Common myeloid progenitor, CD34-positive (primary cell): ENCODE results near the gene FASTKD3.

ENCODE experiments used
- CTCF ChIA-PET: fragments of 350-600 bp; sonication (Branson Sonifier 250); formaldehyde crosslinking; loops from one replicate; lab custom pipeline; 2021; ENCODE audit warnings: antibody characterized with exemption; lab: Charles Lee
- POLR2A ChIA-PET: fragments of 350-600 bp; sonication (Branson Sonifier 250); formaldehyde crosslinking; loops from one replicate; lab custom pipeline; 2021; ENCODE audit warnings: antibody characterized with exemption; lab: Charles Lee
- DNase-seq, 3 donors: peaks; one replicate each; pipeline versions ENCODE4 v3.0.0 to v3.0.0-alpha.2; 2013
- H3K27ac ChIP-seq, 2 experiments: 1 replicate in 1 of 2; 2 replicates in 1 of 2; pipeline ENCODE4 v1.7.0; 2013; ENCODE audit warnings: inconsistent platforms in 2 of 2, low read length in 2 of 2, mild to moderate bottlenecking in 2 of 2, low read depth in 1 of 2, moderate library complexity in 1 of 2; ENCODE audit not compliant: severe bottlenecking in 2 of 2, insufficient read depth in 1 of 2, poor library complexity in 1 of 2
- H3K27me3 ChIP-seq, 5 experiments: replicated peaks in 2 of 5; 1 replicate in 3 of 5; 2 replicates in 2 of 5; pipeline versions ENCODE4 v1.6.1 to v1.7.0; 2013; ENCODE audit warnings: low read length in 4 of 5, mild to moderate bottlenecking in 2 of 5, moderate library complexity in 2 of 5, inconsistent platforms in 1 of 5; ENCODE audit not compliant: insufficient read depth in 5 of 5, control insufficient read depth in 4 of 5
- H3K36me3 ChIP-seq, 4 experiments: 1 replicate in 2 of 4; 2 replicates in 2 of 4; pipeline versions ENCODE4 v1.6.1 to v1.7.0; 2013; ENCODE audit warnings: low read length in 3 of 4, control low read depth in 1 of 4, mild to moderate bottlenecking in 1 of 4; ENCODE audit not compliant: control insufficient read depth in 4 of 4, insufficient read depth in 4 of 4
- H3K4me1 ChIP-seq, 4 experiments: 1 replicate in 3 of 4; 2 replicates in 1 of 4; pipeline versions ENCODE4 v1.6.1 to v1.7.1; 2013; ENCODE audit warnings: low read length in 3 of 4, mild to moderate bottlenecking in 3 of 4, control low read depth in 1 of 4, inconsistent platforms in 1 of 4, moderate library complexity in 1 of 4; ENCODE audit not compliant: control insufficient read depth in 4 of 4, insufficient read depth in 4 of 4; ENCODE audit errors: control extremely low read depth in 1 of 4
- H3K4me3 ChIP-seq, 7 experiments: 1 replicate in 4 of 7; 2 replicates in 3 of 7; pipeline versions ENCODE4 v1.5.1 to v1.7.0; 2013; ENCODE audit warnings: mild to moderate bottlenecking in 7 of 7, low read length in 6 of 7, moderate library complexity in 6 of 7, inconsistent platforms in 2 of 7, low read depth in 2 of 7, control low read depth in 1 of 7; ENCODE audit not compliant: insufficient read depth in 4 of 7, control insufficient read depth in 1 of 7; ENCODE audit errors: extremely low read depth in 1 of 7
- H3K9me3 ChIP-seq, 5 experiments: 1 replicate in 4 of 5; 2 replicates in 1 of 5; pipeline versions ENCODE4 v1.6.1 to v1.7.1; 2013; ENCODE audit warnings: low read length in 4 of 5, mild to moderate bottlenecking in 2 of 5, inconsistent platforms in 1 of 5, low read depth in 1 of 5, moderate library complexity in 1 of 5; ENCODE audit not compliant: control insufficient read depth in 4 of 5, insufficient read depth in 2 of 5; ENCODE audit errors: control extremely low read depth in 1 of 5
- WGBS: methylation state at CpG from one replicate; pipeline ENCODE4 v1.1.5; 2013; ENCODE audit not compliant: insufficient coverage; 5-methylcytosine and 5-hydroxymethylcytosine counted together

Gene FASTKD3

DNA sequence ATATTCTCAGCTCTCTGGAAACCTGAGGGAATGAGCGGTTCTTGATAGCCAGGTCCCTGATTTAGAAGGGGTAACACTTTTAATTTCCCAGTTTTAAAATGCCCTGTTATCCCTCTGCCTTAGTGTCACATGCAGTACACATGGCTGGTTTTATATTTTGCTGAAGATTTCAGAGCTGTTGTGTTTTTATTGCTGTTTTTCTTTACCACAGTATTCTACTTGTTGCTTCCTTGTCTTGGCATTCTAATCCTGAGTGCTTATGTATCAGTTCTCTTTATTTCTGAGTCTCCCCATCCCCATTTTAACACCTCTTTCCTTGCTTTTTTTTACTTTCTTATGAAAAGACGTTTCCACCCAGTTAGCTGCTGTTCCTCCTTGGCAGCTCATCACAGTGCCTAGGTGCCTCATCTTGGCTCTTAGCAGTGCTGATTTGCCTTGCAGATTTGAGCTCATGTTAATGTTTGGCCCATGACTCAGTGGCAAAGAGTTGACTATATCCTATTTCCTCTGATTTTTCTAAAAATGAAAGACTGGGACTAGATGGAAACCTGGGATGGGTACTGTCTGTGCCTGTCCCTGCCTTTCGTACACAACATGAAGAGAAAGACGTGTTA, 3.8 kb upstream of the FASTKD3 start:
- CTCF ChIA-PET = interaction anchor here (1.0 to 6.2 kb wide), 4 partner anchors 14 to 56 kb away, joined by 3 to 37 read pairs (median 3); no protein-coding TSS in a partner anchor
- Histone ChIP-seq H3K9me3 (no peaks in the 10 kb centered on the region), H3K27me3 (no peaks in the 10 kb centered on the region), H3K4me1 (peaks cover 11 to 21% (median 16%) of the 10 kb centered on the region in 4 experiments), H3K27ac (no peak overlapping the region), H3K4me3 (no peak overlapping the region), H3K36me3 (peaks cover 20 to 58% (median 31%) of the 10 kb centered on the region in 4 experiments)
- 90% methylated on average over 4 of the region's 4 CpGs for WGBS
- DNase-seq = no peak
- POLR2A ChIA-PET = no interaction called here

DNA sequence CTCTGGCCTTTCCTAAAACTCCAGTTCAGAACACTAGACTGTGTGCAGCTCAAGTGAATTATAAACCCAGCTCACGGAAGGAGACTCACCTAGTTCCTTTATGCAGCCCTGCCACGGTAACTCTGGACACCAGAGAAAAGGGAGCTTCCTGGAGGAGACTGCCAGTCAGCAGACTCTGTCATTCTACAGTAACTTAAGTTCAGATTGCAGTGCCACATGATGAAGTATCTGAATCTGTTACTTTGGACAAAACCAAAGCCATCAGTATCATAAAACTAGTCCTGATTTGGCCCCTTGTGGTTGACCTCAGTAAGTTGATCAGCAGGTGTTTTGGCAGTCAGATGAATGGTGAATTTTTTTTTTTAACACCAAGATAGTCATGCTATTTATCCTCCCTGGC, 2.8 kb upstream of the FASTKD3 start:
- H3K4me1 ChIP-seq = peaks cover 11 to 25% (median 17%) of the 10 kb centered on the region in 4 experiments
- no peaks in the 10 kb centered on the region for H3K27me3 ChIP-seq
- H3K9me3 ChIP-seq = no peaks in the 10 kb centered on the region
- DNase-seq = peak in 1 of 3 donors; percentile 26
- CTCF ChIA-PET = interaction anchor here (1.0 to 6.2 kb wide), 3 partner anchors 13 to 15 kb away, joined by 3 to 37 read pairs (median 3); no protein-coding TSS in a partner anchor
- H3K36me3 ChIP-seq = peaks cover 19 to 53% (median 26%) of the 10 kb centered on the region in 4 experiments
- no peak overlapping the region for H3K27ac ChIP-seq
- POLR2A ChIA-PET = interaction anchor here (0.6 kb wide), 1 partner anchor 1042 kb away, joined by 4 read pairs; no protein-coding TSS in a partner anchor
- H3K4me3 ChIP-seq = no peak overlapping the region
- 100% methylated on average over 2 of the region's 2 CpGs for WGBS

DNA sequence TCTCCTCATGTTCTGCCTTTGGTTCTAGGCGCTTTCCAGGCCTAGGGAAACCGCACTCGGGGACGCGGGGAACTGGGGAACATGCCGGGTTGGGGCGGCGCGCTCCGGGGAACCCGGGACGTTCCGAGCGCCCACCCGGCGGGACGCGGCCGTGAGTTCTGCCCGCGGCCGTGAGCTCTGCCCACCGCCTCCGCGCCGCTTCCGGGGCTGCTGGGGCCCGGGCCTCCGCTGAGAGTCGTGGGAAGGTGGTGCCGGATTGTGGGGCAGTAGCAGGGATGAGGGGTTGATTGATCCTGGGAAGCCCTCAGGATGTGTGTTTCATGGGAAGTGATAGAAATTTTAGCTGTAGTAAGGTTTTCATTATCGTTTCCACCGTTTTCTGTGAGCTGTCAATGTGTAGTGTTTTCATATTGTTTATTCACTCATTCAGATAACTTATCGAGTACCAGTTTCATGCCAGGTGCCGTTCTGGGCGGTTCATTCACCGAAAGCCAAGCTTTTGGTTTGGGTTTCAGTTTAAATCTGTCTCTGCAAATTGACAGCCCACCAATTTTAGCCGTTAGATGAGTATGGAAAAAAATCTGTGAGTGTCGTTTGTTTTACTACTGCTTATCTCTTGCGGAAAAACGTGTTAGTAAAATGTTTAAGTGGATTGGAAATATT, 774 bp upstream of the FASTKD3 start:
- POLR2A ChIA-PET = interaction anchor here (1.5 kb wide), 1 partner anchor 12 kb away, joined by 4 read pairs; no protein-coding TSS in a partner anchor
- CTCF ChIA-PET = interaction anchor here (0.8 to 2.5 kb wide), 7 partner anchors 8 to 54 kb away, joined by 3 to 7 read pairs (median 3); partner anchors contain the start of gene CFAP90
- no peaks in the 10 kb centered on the region for H3K9me3 ChIP-seq
- 0% methylated on average over 15 of the region's 41 CpGs for WGBS
- no peaks in the 10 kb centered on the region for H3K27me3 ChIP-seq
- peak overlapping the region; percentile 36 to 81 for H3K27ac ChIP-seq
- H3K4me1 ChIP-seq = peaks cover 11 to 25% (median 17%) of the 10 kb centered on the region in 4 experiments
- DNase-seq = peak in 2 of 3 donors; percentile 21 to 22
- peaks cover 4 to 37% (median 14%) of the 10 kb centered on the region in 4 experiments for H3K36me3 ChIP-seq
- peak overlapping the region; percentile 79 to 94 (median 90) for H3K4me3 ChIP-seq

DNA sequence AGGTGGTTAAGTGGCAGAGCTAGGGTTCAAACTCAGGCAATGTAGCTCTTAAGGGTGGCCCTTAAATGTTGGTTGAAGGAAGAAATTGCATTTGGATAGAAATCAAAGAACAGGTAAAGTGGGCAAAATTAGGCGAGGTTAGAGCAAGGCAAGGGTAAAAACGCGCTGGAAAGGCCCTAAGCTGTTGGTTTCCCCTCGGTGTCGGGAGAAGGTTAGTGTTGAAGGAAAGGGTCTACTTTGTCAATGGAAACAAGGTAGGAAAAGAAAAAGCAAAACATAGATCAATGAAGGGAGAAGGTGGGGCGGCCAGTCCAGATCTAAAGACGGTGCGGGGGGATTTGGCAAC, 431 bp downstream of the FASTKD3 start:
- WGBS = 0% methylated on average over 8 of the region's 8 CpGs
- Histone ChIP-seq H3K27ac (peak overlapping the region; percentile 36 to 81), H3K4me3 (peak overlapping the region; percentile 79 to 94 (median 90)), H3K9me3 (no peaks in the 10 kb centered on the region), H3K27me3 (no peaks in the 10 kb centered on the region), H3K36me3 (peaks cover 0 to 26% (median 13%) of the 10 kb centered on the region in 4 experiments), H3K4me1 (peaks cover 11 to 25% (median 17%) of the 10 kb centered on the region in 4 experiments)
- peak in 2 of 3 donors; percentile 13 to 37 for DNase-seq
- ChIA-PET CTCF (interaction anchor here (1.1 to 2.5 kb wide), 5 partner anchors 8 to 53 kb away, joined by 3 to 7 read pairs (median 4); partner anchors contain the start of gene CFAP90), POLR2A (no interaction called here)

DNA sequence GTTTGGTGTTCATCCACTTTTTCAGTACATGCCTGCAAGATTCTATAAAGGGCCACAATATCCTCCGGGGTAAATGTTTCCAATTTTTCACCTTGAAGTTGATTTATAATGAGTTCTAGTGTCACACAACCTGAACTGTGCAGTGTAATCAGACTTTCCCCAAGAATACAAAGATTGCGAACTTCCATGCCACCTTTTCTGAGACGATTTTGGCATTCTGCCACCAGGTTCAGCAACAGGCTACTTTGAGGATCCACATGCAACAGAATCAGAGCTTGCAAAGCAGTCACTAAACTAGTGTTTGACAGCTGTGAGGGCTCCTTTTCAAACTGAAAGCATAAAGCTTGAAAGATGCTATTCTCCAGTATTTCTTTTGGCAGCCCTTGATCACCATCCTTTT, 1.6 kb downstream of the FASTKD3 start:
- peaks cover 2 to 24% (median 14%) of the 10 kb centered on the region in 4 experiments for H3K36me3 ChIP-seq
- 100% methylated on average over 2 of the region's 3 CpGs for WGBS
- no peaks in the 10 kb centered on the region for H3K27me3 ChIP-seq
- CTCF ChIA-PET = interaction anchor here (2.5 kb wide), 1 partner anchor 10 kb away, joined by 7 read pairs; no protein-coding TSS in a partner anchor
- peak overlapping the region in 1 of 7 experiments; percentile 91 for H3K4me3 ChIP-seq
- H3K9me3 ChIP-seq = no peaks in the 10 kb centered on the region
- H3K27ac ChIP-seq = no peak overlapping the region
- POLR2A ChIA-PET = interaction anchor here (0.7 kb wide), 1 partner anchor 10 kb away, joined by 3 read pairs; no protein-coding TSS in a partner anchor
- DNase-seq = no peak
- H3K4me1 ChIP-seq = peaks cover 11 to 25% (median 17%) of the 10 kb centered on the region in 4 experiments

DNA sequence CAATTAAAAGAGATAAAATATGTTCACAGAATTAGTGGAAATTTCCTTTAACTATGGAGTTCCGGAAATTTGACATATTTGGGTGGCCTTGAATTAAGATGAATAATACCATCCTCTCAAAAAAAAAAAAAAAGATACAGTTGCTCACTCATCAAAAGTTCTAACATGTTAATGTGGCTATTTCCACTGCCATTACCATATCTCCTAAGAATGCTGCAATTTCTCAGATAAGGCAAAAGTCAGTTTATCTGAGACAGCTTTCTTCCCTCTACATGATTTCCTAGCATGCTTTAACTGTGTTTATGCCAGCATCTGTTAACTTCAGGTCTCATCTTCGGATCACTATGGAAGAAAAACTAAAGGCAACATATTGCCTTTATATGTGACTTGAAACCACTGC, 2.6 kb downstream of the FASTKD3 start:
- H3K9me3 ChIP-seq = no peaks in the 10 kb centered on the region
- no peak for DNase-seq
- peaks cover 7 to 24% (median 15%) of the 10 kb centered on the region in 4 experiments for H3K36me3 ChIP-seq
- H3K4me3 ChIP-seq = no peak overlapping the region
- H3K27ac ChIP-seq = no peak overlapping the region
- CTCF ChIA-PET = interaction anchor here (1.2 kb wide), 1 partner anchor 14 kb away, joined by 3 read pairs; no protein-coding TSS in a partner anchor
- POLR2A ChIA-PET = no interaction called here
- no peaks in the 10 kb centered on the region for H3K27me3 ChIP-seq
- H3K4me1 ChIP-seq = peaks cover 11 to 25% (median 17%) of the 10 kb centered on the region in 4 experiments
- no CpG with 5 or more reads among the region's 2 CpGs for WGBS
